Vagina (tissue), 2 donors: ENCODE measurements around the gene MORN3. TPM values are rescaled to one million over a fixed set of nuclear protein-coding genes. Genes with fewer than 3 reads are reported as not detected.

Experiments used
- DNase-seq, 2 donors: peaks; one replicate each; pipeline ENCODE4 v3.0.0-alpha.2; 2017; ENCODE audit errors: extremely low spot score in 2 of 2
- H3K27ac ChIP-seq: fragments of 200-600 bp; sonication (generic); one replicate; pipeline ENCODE4 v1.5.1; 2019
- H3K27me3 ChIP-seq: fragments of 200-600 bp; sonication (generic); one replicate; pipeline ENCODE4 v1.5.1; 2019
- H3K36me3 ChIP-seq, 2 donors: fragments of 200-600 bp; sonication (generic); one replicate each; pipeline ENCODE4 v1.5.1; 2017 to 2019
- H3K4me1 ChIP-seq: fragments of 200-600 bp; sonication (generic); one replicate; pipeline ENCODE4 v1.5.1; 2019
- H3K4me3 ChIP-seq, 2 donors: fragments of 200-600 bp; sonication (generic); 1 replicate in 1 of 2; 2 replicates in 1 of 2; pipeline ENCODE4 v1.5.1; 2016 to 2019
- H3K9me3 ChIP-seq: fragments of 200-600 bp; sonication (generic); one replicate; pipeline ENCODE4 v1.5.1; 2019
- POLR2A ChIP-seq, 2 donors: fragments of 450-650 bp; IDR thresholded peaks; one replicate each; pipeline ENCODE4 v1.6.1; 2017; ENCODE audit warnings: antibody characterized with exemption in 2 of 2, mild to moderate bottlenecking in 2 of 2, moderate library complexity in 2 of 2
- POLR2AphosphoS5 ChIP-seq, 2 donors: sonication (generic); formaldehyde crosslinking; IDR thresholded peaks; one replicate each; pipeline ENCODE4 v1.9.0; 2017; ENCODE audit warnings: antibody characterized with exemption in 2 of 2, mild to moderate bottlenecking in 2 of 2, low read depth in 1 of 2; ENCODE audit not compliant: insufficient read depth in 1 of 2
- intact Hi-C: fragments of 100-400 bp; cut with DNase I; formaldehyde crosslinking; loops from one replicate; pipeline ENCODE4 v1.15.1; 2023
- total RNA-seq: library from RNA; depleted of rRNA; stranded (reverse); fragments of >200 nt; gene quantifications from one replicate; pipeline ENCODE4 v1.2.3, GENCODE V29; 2016
- TF ChIP-seq, protein P1 (sequence below), 3 experiments: fragments of 450-650 bp in 2 of 3; fragments of 200-600 bp in 1 of 3; sonication (generic) in 1 of 3; IDR thresholded peaks; one replicate each; pipeline ENCODE4 v1.5.1; 2017 to 2019; ENCODE audit warnings: antibody characterized with exemption in 3 of 3, mild to moderate bottlenecking in 2 of 3, moderate library complexity in 2 of 3

Gene MORN3
- total RNA-seq, 1 donor from 2014 or later: not detected

DNA sequence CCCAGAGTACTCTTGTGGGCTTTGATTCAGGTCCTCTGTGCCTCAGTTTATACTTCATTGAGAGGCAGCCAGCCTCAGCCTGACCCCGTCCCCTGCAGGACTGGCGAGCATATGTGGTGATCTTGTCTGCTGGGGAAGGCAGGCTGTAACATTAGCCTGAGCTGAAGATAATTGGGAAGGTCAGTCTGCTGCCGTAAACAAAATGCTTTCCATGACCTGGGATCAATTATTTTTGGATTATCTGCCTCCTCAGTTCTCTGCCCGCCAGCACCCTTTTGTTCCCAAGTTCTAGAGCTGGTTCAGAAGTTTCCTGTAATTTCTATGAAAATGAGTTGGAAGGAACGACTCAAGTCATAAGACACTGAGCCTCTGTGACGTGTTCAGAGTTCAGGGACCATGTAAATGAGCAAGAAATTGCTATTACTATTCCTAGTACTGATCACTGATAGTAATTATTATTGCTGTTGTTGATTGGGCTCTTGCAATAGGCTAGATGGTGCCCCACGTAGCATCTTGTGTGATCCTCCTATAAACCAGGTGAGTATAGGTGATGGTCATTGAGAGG lies 38.6 kb downstream of the MORN3 start:
- DNase-seq: no peak
- intact Hi-C loops: no loop called here
- H3K4me1 ChIP-seq: peaks cover 51% of the 10 kb centered on the region
- no peaks in the 10 kb centered on the region for H3K9me3 ChIP-seq
- no peak overlapping the region for H3K4me3 ChIP-seq
- no peaks in the 10 kb centered on the region for H3K36me3 ChIP-seq
- TF ChIP-seq POLR2AphosphoS5 (IDR thresholded peaks at IDR 0.05; ENCODE audit: insufficient read depth in 1 of 2, low read depth in 1 of 2): no peak
- no peak for TF ChIP-seq POLR2A (IDR thresholded peaks at IDR 0.05)
- TF ChIP-seq, protein P1, sequence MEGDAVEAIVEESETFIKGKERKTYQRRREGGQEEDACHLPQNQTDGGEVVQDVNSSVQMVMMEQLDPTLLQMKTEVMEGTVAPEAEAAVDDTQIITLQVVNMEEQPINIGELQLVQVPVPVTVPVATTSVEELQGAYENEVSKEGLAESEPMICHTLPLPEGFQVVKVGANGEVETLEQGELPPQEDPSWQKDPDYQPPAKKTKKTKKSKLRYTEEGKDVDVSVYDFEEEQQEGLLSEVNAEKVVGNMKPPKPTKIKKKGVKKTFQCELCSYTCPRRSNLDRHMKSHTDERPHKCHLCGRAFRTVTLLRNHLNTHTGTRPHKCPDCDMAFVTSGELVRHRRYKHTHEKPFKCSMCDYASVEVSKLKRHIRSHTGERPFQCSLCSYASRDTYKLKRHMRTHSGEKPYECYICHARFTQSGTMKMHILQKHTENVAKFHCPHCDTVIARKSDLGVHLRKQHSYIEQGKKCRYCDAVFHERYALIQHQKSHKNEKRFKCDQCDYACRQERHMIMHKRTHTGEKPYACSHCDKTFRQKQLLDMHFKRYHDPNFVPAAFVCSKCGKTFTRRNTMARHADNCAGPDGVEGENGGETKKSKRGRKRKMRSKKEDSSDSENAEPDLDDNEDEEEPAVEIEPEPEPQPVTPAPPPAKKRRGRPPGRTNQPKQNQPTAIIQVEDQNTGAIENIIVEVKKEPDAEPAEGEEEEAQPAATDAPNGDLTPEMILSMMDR (IDR thresholded peaks at IDR 0.05): no peak
- H3K27me3 ChIP-seq: no peaks in the 10 kb centered on the region
- H3K27ac ChIP-seq: no peak overlapping the region

DNA sequence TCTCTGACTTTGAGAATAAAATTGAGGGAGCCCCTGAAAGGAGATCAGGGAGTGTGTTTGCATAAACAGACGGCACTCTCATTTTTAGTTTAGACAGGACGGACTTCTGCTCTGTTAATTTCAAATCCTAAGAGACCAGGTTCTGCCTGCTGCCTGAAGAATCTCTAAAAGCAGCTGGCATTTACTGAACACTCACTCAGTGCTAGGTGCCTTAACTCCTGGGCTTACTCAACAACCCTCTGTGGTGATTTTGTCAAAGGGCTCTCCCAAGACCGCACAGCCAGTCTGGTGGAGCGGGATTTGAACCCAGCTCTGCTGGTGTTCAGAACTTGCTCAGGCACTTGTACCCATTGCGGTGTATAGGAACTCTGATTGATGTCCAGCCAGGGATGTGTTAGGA lies 40.9 kb downstream of the MORN3 start:
- no peaks in the 10 kb centered on the region for H3K27me3 ChIP-seq
- TF ChIP-seq, protein P1 (IDR thresholded peaks at IDR 0.05): no peak
- no peak for TF ChIP-seq POLR2A (IDR thresholded peaks at IDR 0.05)
- no peak for TF ChIP-seq POLR2AphosphoS5 (IDR thresholded peaks at IDR 0.05; ENCODE audit: insufficient read depth in 1 of 2, low read depth in 1 of 2)
- no peaks in the 10 kb centered on the region for H3K9me3 ChIP-seq
- peak overlapping the region; percentile 94 for H3K27ac ChIP-seq
- intact Hi-C loops: loop anchor here (5.0 kb wide), 1 partner anchor 44 kb away; no protein-coding TSS in a partner anchor
- H3K36me3 ChIP-seq: no peaks in the 10 kb centered on the region
- DNase-seq: no peak
- no peak overlapping the region for H3K4me3 ChIP-seq
- peaks cover 62% of the 10 kb centered on the region for H3K4me1 ChIP-seq

DNA sequence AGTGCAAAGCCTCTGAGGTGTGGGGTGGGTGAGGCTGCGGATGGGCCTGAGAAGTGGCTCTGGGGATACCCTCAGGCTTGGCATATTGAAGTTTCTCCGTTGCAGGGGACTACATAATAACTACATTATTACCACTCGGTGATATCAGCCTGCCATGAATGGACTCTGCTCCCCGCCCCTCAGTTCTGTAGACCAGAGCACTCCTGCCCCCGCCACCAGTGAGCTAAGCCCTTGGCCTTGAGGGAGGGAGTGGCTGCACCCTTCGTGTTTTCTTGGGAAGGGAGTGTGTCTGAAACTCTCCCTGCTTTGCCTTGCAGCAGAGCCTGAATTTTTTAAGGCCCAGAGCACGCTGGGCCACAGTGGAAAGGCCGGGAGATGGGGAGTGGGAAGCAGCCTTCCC lies 41.4 kb downstream of the MORN3 start:
- H3K9me3 ChIP-seq: no peaks in the 10 kb centered on the region
- no peak for DNase-seq
- TF ChIP-seq POLR2AphosphoS5 (IDR thresholded peaks at IDR 0.05; ENCODE audit: insufficient read depth in 1 of 2, low read depth in 1 of 2) (no peak), POLR2A (IDR thresholded peaks at IDR 0.05) (no peak)
- TF ChIP-seq, protein P1 (IDR thresholded peaks at IDR 0.05): no peak
- H3K27ac ChIP-seq: peak overlapping the region; percentile 94
- no peaks in the 10 kb centered on the region for H3K27me3 ChIP-seq
- peak overlapping the region; percentile 84 for H3K4me3 ChIP-seq
- no peaks in the 10 kb centered on the region for H3K36me3 ChIP-seq
- peaks cover 62% of the 10 kb centered on the region for H3K4me1 ChIP-seq
- intact Hi-C loops: loop anchor here (5.0 kb wide), 1 partner anchor 44 kb away; no protein-coding TSS in a partner anchor

DNA sequence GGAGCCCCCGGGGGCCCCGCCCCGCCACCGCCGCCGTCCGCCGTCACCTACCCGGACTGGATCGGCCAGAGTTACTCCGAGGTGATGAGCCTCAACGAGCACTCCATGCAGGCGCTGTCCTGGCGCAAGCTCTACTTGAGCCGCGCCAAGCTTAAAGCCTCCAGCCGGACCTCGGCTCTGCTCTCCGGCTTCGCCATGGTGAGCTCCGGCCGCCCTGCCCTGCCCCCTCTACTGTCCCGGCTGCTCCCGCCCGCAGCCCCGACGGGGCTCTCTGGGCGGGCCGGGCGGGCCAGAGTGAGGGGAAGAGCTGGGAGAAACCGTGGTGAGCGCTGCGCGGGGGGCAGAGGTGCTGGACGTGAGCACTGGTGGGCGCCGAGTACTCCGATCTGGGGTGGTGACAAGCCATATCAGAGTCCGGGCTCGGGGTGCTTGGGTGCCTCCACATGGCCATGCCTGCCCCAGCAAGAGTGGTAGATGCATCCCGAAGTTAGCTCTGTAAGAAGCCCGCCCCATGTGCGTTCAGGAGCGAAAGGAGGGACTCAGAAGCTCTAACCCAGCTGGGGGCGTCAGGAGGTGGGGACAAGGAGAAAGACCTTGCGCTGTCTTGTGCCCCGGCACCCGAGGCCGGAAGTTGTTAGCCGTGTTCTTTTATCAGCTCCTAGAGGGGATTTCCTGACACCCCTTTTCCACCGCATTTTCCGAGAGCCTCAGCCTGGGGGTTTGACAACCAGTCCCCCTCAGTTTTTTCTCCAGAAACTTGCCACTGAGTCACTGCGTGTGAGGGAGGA lies 42.4 kb downstream of the MORN3 start:
- DNase-seq: no peak
- H3K4me3 ChIP-seq: peak overlapping the region; percentile 84
- intact Hi-C loops: loop anchor here (5.0 kb wide), 1 partner anchor 45 kb away; no protein-coding TSS in a partner anchor
- no peaks in the 10 kb centered on the region for H3K9me3 ChIP-seq
- peak overlapping the region; percentile 94 for H3K27ac ChIP-seq
- H3K36me3 ChIP-seq: no peaks in the 10 kb centered on the region
- no peaks in the 10 kb centered on the region for H3K27me3 ChIP-seq
- TF ChIP-seq POLR2A (IDR thresholded peaks at IDR 0.05) (no peak), POLR2AphosphoS5 (IDR thresholded peaks at IDR 0.05; ENCODE audit: insufficient read depth in 1 of 2, low read depth in 1 of 2) (peak in 1 of 2 donors; percentile 43)
- TF ChIP-seq, protein P1 (IDR thresholded peaks at IDR 0.05): peak in 1 of 3 experiments; percentile 13
- H3K4me1 ChIP-seq: peaks cover 59% of the 10 kb centered on the region
